ENCODE data around the gene CFAP99.

The CFAP99 gene

DNA sequence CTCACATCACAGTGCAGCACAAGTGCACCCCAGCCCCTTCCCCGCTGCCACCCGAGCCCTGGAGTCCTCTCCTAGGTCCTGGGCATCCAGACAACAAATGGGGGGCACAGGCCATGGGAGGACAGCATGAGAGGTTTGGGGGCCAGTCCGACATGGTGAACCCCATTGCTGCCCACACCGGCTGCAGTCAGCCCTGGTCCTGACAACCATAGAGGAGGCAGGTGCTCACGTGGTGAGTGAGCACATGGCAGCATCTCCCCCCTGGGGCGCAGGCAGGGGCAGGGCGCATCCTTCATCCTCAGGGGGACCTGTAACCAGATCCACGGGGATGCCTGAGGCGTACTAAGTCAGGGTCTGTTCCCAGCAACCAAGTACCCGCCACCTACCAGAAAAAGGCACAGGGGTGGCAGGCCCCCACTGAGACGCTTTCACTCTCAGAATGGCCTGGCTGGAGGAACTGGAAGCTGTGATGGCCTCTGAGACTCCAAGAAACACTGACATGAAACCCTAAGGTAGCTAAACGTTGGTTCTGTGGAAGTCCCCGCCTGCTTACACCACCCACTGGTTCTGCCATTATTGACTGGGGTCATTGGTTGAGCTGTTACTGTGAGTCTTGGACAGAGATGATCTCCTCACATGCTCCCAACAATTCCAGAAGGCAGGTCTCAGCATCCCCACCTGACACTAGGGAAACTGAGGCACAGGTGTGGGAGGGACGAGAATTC is 6.8 kb upstream of the CFAP99 start:
- DNase-seq (ENCODE audit: low spot score) = no peak

DNA sequence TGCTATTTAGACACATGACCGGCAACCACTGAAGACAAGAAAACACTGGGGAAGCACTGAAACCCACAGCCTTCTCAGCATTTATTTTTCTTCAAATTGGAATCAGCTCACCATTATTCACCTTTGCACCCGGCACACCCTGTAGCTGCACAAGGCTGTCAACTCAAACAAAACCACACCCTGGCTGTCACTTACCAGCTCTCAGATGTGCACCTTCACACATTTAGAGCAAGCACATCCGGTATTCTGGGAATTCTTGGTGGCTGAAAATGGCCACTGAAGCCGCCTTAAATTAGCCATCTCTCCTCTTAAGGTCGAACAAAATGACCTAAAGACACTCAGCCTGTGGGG is 6.2 kb upstream of the CFAP99 start:
- DNase-seq (ENCODE audit: low spot score) = no peak

DNA sequence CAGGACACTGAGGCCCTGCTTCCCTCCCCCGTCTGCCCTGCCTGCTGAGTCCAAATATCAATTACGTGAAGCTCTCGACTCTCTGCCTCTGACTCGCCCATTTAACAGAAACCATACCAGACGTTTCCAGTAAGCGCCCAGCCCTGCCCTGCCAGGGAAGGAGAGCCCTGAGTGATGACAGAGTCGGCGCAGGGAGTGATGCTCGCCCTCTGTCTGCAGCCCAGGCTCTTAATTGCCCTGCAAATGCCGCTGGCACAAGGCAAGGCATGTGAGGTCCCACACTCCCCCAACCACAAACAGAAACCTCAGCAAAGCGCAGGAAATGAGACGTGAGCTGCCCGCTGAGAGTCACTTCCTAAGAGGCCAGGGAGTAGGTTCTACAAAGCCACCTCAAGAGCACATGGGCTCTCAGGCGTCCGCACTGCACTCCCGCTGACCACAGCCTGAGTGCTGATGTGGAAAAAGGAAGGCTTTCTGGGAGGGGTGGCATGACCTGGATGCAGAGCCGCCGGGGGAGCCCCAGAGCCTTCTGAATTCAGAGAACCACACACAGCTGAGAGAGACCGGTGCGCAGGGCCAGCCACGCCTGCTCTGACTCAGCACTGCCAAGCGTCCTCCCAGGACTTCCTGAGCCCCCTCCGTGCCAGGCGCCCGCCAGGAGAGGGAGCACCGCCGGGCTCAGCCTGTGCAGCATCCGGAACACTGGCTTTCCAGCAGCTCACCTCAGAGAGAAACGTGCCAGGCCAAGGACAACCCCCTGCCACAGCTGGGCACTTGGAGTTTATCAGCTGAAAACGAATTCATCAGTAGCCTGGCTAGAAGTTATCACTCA is 5.7 kb upstream of the CFAP99 start:
- DNase-seq (ENCODE audit: low spot score) = peak; percentile 52

DNA sequence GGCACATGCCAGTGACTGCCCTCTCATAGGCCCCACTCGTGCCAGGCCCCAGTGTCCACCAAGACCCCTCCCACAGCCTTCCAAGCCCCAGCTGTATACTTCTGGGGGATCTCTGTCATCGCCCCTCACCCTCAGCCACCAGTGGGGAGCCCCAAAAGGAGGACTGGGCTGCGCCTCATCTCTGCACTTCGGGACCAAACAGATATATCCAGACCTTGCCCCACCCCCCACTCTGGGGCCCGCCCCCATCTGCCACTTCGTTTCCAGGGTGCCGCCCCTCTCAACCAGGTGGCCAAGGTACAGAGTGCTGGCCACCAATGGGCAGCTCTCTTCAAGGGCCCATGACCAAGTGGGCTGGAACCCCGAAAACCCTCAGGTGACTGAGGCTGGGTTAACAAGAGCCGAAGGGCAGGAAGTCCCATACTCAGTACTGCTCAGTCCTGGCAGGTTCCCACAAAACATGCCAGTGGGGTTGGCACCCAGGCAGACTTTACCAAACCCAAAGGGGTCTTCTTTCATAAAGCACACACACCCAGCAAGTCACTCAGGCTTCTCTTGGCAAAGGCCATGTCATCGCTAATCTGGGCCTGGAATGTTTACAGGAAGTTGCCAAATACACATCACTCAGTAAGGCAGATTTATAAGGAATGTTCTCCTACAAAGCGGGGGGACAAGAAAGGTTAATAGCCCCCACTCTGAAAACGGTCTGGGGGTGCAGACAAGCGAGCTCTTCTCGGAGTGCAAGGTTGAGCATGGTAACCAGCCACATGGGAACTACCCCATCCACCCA is 4.7 kb upstream of the CFAP99 start:
- DNase-seq (ENCODE audit: low spot score) = no peak

DNA sequence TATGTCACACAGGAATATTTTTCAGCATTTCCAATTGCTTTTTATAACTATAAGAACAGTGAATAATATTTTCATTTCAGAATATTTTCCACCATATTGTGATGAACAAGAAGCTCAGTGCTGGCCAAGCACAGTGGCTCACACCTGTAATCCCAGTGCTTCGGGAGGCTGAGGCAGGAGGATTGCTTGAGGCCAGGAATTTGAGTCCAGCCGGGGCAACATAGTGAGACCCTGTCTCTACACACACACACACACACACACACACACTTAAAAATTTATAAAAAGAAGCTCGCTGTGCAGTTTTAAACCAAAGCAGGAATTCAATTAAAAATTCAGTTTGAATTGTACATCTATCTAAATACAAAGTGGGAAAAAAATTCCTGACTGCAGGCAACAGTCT is 3.5 kb upstream of the CFAP99 start:
- DNase-seq (ENCODE audit: low spot score) = no peak

DNA sequence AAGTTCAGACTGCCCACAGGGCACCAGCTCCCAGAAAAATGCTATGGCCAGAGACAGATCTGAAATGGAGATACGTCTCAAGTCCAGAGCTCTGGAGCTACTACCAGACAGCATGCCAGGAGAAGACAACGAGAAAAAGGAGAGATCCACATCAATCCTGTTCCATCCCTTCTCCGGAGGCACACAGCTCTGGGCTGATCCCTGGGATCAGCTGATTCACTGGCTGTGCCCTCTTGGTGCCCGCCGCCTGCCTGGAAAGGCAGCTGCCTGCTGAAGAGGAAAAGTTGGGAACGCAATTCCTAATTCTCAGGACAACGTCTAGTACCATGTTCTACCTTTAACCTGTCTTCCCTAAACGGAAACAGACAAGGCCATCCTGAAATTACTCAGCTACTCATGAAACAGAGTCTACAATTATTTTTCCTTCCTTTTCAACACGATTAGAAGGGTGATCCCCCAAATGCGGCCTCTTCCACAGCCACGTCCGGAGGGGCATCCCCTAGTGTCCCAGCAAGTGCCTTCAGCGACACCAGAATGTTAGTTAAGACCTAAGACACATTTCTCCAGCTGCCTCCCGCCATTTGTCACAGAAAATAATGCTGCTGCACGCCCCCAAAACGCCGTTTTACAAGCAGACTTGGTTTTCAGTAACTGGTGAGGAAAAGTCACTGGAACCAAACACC is 2.7 kb upstream of the CFAP99 start:
- no peak for DNase-seq (ENCODE audit: low spot score)

DNA sequence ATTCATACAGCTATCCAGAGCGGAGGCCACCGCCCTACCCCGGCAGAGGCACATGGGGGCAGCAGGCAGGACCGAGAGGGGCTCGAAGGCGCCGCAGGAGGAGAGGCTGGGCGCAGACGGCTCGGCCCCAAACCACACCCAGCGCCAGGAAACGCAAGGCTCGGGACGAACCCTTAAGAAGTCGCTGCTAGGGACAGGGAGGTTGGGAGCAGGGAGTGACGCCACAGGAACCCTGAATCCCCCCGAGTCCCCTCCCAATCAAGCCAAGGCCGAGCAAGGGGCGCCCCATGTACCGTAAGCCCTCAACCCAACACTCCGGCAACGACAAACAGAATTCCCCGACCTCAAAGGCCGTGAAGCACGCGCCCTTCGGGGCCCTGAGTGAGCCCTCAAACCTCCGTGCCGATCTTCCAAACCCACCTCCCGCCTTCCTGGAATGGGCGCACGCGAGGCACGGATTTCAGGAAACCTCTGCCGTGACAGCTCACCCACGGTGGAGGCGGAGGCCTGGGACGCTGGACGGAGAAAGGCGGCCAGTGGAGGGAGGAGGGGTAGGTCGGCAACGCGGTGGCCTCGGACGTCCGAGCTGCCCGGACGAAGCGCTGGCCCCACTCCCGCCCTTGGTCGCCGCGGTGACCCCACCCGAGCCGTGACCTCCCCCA is 2.1 kb upstream of the CFAP99 start:
- no peak for DNase-seq (ENCODE audit: low spot score)

DNA sequence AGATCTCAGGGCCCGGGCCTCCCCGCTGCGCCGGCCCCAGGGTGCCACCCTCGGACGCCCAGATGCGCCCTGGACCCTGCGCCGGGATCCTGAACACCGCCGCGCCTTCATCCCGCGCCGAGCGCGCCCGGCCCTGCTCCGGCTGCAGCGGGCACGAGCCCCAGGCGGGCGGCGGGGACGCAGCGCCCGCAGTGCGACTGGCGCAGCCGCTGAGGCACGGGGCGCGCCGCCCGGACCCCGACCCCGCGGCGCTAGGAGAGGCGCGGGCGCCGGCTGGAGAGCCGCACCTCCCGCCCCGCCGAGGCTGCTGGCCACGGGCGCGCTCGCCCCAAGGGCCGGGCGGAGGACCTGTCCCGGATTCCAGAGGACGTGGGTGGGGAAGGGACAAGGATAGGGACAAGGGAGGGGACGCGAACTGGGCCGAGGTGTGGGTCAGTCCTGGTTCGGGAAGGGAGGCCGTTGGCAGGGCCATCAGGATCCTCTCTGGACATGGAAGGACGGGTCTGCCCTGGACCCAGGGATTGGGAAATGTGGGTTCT is 1.5 kb upstream of the CFAP99 start:
- DNase-seq (ENCODE audit: low spot score) = no peak

DNA sequence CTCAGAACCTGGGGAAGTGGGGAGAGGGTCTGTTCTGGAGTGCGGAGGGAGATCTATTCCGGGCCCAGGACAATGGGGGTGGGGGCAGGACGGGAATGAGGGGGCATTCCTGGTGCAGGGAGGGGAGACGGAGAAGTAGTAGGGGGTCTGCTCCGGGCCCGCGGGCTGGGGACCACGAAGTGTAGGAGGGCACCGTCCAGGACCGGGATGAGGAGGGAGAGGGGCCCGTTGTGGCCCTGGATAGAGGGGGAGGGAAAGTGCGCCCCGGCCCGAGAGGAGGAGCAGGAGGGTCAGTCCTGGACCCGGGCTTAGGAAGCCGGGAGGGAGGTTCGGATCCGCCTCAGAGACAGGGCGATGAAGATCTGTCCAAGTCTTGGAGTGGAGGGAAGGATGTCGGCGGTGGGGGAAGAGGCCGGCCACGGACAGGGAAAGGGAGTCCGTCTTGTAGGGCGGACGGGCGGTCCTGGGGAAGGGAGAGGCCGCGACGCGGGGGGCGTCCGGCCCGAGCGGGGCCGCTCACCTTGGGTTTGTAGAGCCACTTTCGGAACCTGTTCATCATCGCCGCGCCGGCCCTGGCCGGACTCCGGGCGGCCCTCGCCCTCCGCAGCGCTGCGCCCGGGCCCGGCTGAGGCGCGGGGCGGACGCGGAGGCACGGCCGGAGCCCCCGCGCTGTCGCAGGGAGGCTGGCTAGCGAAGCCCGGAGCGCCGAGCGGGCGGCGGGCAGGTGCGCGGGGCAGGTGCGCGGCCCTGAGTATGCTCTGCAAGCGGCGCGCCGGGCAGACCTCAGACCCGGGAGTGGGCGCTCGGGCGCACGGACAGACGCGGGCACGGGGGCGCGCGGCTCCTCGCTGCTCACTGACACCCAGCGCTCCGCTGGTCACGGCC is 748 bp upstream of the CFAP99 start, which contains the start of gene ZFYVE28:
Gene ZFYVE28, minus strand, starts transcription at position 881 of the 885 bp plus-strand sequence. Its CDS starts 322 bp downstream, at position 559.
- no peak for DNase-seq (ENCODE audit: low spot score)

DNA sequence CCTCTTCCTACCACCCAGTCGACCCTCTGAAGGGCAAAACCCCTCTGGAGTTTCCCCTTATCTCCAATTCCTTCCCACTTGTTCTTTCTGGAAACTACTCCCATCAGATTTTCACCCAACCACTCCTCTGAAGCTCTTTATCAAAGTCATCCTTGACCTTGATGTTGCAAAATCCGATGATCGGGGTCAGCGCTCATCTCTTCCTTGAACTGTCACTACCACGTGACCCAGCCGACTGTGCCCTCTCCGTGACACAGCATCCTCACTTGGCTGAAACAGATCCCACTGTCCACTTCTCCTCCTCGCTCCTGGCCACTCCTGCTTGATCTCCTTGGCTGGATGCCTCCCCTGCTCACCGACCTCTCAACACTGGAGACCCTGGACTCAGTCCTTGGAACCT is 1.1 kb downstream of the CFAP99 start:
- no peak for DNase-seq (ENCODE audit: low spot score)

DNA sequence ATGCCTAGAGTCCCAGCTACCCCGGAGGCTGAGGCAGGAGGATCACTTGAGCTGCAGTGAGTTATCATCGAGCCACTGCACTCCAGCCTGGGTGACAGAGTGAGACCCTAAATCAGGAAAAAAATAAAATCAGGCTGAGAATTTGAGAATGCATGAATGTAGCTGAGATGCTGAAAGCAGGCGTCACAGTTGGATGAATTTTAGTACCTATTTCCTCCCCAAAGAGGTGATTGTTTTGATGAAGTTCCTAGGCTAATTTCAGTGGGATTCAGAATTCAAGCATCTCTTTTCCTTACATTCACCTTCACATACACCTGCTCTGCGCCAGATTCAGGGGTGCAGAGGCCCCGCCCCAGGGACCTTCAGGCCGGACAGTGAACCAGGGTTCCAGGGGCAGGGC is 3.2 kb downstream of the CFAP99 start:
- DNase-seq (ENCODE audit: low spot score) = no peak

DNA sequence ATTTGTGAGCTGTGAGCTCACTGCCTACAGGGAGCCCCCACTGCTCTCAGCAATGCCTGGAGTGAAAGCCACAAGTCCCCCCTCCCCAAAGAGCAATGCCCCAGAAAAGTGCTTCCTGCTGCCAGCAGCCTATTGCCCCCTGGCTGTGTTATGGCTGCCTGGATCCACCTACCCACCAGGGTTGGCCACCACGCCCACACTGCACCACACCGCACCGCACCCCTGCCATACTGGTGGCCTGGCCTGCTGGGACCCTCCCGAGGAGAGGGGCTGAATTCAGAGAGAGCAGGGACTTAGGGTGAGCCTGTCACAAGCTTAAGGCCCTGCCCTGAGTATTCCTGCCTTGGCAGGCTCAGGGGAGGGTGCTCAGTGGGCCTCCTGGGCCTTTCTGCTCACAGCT is 4.3 kb downstream of the CFAP99 start:
- no peak for DNase-seq (ENCODE audit: low spot score)

DNA sequence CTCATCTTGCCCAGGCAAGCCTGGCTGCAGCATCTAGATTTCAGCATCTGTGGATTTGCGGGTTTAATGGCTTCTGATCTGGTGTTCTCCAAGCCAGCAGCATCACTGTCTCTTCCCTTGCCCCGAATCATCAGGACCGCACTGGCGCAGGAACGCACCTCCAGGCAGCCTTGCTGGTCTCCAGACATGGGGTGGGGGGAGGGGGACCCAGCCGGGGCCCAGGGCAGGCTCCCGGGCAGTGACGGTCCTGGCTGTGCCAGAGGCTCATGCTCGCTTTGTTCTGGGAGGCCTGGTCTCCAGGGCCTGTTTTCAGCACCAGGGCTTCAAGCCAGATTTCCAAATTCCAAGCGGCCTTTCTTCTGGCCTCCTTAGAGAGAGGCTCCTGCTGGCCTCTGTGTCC is 4.9 kb downstream of the CFAP99 start:
- DNase-seq (ENCODE audit: low spot score) = no peak

DNA sequence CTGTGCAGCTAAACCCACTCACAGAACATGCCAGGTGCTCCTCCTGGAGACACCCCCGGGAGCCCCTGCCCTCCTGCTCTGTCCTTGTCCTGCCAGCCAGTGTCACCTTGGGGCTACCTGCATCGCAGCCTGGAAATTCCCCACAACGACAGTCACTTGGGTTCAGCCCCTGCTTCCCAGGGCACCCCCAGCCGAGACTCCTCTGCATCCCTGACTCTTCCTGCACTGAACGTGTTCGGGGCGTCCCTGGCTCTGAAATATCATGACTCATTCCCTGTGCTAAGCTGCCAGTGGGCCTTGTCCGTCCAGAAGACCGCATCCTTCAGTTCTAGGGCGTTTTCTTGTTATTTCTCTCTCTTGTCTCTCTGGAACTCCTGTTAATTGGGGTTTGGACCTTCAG is 5.8 kb downstream of the CFAP99 start:
- no peak for DNase-seq (ENCODE audit: low spot score)

DNA sequence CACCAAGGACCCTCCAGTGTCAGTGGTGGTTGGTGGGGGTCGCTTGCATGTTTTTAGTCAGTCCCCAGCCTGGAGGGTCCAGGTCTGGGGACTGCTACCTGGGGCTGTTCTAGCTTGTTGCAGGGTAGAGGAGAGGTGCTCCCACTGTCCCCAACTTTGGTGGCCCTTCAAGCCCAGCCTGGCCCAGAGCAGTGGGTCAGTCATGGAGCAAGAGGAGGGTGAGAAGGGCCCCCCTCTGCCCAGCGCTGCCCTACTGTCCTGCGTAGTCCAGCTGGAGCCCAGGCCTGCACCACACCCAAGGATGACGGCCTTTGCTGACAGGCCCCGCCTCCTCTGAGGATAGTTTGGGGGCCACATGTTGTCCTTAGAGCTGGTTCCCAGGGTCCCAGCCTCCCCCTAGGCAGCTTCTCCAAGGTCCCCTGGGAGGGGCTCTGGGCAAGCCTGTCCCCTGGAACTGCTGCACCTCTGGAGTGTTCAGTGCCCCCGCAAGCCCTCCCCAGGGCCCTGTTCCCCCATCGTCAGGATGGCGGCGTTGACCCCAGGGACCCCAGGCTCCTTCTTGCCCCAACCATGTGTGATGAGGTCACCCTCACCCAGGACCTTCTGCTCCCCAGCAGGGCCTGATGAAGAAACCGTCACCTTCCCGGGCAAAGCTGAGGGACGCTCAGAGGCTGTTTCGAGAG is 6.8 kb downstream of the CFAP99 start:
- no peak for DNase-seq (ENCODE audit: low spot score)

DNA sequence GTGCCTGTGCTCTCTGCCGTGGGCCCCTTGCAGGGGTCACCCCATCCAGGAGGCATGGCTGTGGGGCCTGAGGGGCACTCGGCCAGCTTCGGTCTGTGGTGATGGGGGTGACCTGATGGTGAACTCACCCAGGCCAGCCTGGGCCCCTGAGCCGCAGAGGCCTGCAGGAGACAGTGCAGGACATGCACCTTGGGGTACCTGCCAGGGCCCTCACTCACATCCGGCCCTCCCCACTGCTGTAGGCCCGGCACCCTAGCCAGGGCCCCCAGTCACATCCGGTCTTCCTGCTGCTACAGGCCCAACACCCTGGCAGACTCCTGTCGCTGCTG is 7.3 kb downstream of the CFAP99 start:
- DNase-seq (ENCODE audit: low spot score) = no peak

DNA sequence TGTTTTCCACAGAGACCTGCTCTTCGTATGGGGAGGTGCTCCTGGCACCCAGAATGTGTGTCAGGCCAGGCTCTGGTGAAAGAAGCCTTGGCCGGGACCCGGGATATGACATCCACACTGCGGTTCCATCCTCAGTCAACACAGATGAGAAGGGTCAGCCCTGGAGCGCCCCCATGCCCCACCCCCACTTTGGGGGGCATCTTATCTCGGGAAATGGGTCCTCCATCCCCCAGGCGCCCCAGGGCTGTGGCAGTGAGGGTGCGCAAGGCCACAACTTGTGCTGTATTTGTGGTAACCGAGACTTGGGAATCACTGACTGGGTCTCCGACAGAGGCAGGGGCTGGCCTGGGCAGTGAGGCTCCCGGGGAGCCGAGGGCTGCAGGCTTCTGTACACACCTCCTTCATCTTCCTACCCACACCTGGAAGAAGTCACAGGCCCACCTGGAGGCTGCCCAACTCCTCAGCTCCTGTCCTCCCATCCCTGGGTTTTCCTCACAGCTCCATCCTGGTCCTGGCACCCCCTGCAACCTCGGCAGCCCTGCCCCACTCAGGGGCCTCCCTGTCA is 8.0 kb downstream of the CFAP99 start:
- no peak for DNase-seq (ENCODE audit: low spot score)

DNA sequence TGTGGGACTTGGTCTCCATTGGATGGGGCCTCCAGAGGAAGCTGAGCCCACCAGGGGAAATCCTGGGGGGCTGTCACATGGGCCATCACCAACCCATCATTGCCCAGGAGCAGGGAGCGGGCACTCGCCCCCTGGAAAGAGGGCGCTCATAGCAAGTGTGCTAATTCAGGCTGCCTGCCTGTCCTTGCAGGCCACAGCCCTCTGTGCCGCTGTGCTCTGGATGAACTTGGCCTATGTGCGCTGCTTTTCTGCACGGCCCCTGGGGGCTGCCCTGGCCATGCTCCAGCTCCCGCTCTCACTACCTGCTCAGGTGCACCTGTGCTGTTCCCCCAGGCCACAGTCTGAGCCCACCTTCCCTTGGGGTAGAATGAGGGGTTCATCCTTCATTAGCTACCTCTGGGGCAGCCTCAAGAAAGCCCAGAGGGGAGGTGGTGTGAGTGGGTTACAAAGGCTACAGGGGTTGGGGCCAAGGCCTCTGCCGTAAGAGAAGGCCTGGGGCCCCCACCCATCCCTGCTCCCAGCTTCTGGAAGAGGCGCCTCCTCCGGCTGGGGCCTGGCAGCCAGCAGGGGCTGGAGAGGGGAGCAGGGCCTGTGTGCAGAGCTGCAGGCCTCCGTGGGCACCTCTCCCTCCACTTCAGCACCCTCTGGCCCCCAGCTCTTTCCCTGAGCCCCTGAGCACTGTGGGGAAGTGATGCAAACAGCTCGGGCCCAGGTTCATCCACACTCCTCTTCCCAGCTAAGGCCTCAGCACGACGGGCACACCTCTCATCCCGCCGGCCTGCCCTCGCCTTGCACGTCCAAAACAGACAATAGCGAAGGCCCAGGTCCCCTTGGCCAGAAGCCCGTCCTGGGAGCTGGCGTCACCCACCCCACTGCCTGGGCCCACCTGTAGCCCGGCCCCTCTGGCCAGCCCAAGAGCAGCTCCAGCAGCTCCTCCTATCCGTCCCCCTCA is 8.9 kb downstream of the CFAP99 start:
- DNase-seq (ENCODE audit: low spot score) = no peak

Measured in putamen (tissue), 1 donor.